Right ventricle myocardium inferior (tissue), 1 donor: ENCODE measurements around the gene COL11A1. TPM values are rescaled to one million over a fixed set of nuclear protein-coding genes. Genes with fewer than 3 reads are reported as not detected.
"Not testable (repeated sequence)": the region's sequence is repeated elsewhere in the genome, so short reads cannot be mapped to it uniquely, and the experiment has no call there.

Source experiments
- ATAC-seq: fragments of 200-7000 bp; cut with Tn5 transposase; one replicate; pipeline ENCODE4 v1.9.1; 2020; ENCODE audit warnings: mild to moderate bottlenecking, moderate library complexity
- DNase-seq: peaks from one replicate; pipeline ENCODE4 v3.0.0; 2021; ENCODE audit errors: missing footprints
- intact Hi-C: fragments of 100-400 bp; cut with DNase I; formaldehyde crosslinking; loops from one replicate; pipeline ENCODE4 v1.11.0; 2022
- long read RNA-seq: library from polyadenylated mRNA; unstranded; transcript quantifications from one replicate; pipeline ENCODE4 v2.0.0, GENCODE V29; 2021
- total RNA-seq: library from RNA; stranded (reverse); fragmentation: NEBNext Ultra II Directional; extraction: Animal tissue kit (Norgen Biotek cat#: 25700); gene quantifications from one replicate; pipeline ENCODE4 v1.2.1, GENCODE V29; 2021
- donor health status: DM: no; HTN: yes; CAD: no; lungs with severe emphysema.

COL11A1 gene
- total RNA-seq = not detected
- long read RNA-seq = 0 reads

- ATAC-seq (no peak), DNase-seq (peak; percentile 37)
- intact Hi-C loops = loop anchor here (10.0 kb wide), 1 partner anchor 406 kb away; no protein-coding TSS in a partner anchor
Observed at GRCh38 chr1:103108376-103109150, at the start of gene COL11A1. COL11A1 (minus strand) TSS chr1:103108522; CDS start chr1:103108178, 344 bp downstream.

- intact Hi-C loops = no loop called here
- ATAC-seq = no peak
- no peak for DNase-seq
Observed at GRCh38 chr1:103156966-103157365, 48.6 kb upstream of the COL11A1 start.

DNA sequence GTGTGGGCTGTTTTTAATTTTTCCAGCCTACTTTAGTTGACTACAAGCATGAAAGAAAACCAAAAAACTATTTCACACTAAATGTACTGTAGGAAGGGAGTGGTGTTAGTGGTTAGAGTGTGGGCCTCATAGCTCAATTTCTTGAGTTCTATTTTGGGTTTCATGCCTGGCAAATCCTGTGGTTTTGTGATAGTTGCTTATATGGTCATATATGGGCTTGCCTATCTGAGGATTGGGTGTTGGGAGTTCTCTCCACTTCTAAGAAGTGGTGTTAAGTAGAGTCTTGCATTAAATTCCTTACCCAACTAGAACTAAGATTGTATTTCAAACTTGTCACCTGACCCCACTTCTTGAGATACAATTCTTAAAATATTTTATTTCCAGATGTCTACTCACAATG, 37.8 kb upstream of the COL11A1 start:
- no peak for DNase-seq
- no peak for ATAC-seq
- intact Hi-C loops = no loop called here

- DNase-seq (no peak), ATAC-seq (no peak)
- intact Hi-C loops = no loop called here
Observed at GRCh38 chr1:103145449-103145848, 37.1 kb upstream of the COL11A1 start.

DNA sequence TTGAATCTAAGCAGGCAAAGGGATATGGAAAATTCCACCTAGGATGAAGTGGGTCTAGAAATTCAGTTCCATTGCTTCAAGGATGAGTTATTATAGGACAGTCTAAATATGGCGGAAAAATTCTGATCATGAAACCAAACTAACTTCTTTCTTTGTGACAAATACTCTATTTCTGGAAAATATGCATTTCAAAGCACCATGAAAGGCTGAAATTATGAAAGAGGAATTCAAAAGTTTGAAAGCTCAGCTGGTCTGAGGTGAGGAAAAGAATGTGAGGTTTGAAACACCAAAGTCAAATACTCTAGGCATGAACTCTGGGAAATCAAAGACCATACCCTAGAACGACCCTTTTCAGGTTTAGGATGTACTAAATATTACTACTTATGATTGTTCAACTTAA, 36.4 kb upstream of the COL11A1 start:
- DNase-seq (no peak), ATAC-seq (no peak)
- intact Hi-C loops = no loop called here

- no peak for DNase-seq
- intact Hi-C loops = no loop called here
- ATAC-seq = no peak
Observed at GRCh38 chr1:103142461-103142860, 34.1 kb upstream of the COL11A1 start.

GRCh38 chr1:103129796-103130195, 21.5 kb upstream of the COL11A1 start:
- no peak for DNase-seq
- no peak for ATAC-seq
- intact Hi-C loops = no loop called here

GRCh38 chr1:103129255-103129654, 20.9 kb upstream of the COL11A1 start:
- DNase-seq (no peak), ATAC-seq (no peak)
- intact Hi-C loops = no loop called here

DNA sequence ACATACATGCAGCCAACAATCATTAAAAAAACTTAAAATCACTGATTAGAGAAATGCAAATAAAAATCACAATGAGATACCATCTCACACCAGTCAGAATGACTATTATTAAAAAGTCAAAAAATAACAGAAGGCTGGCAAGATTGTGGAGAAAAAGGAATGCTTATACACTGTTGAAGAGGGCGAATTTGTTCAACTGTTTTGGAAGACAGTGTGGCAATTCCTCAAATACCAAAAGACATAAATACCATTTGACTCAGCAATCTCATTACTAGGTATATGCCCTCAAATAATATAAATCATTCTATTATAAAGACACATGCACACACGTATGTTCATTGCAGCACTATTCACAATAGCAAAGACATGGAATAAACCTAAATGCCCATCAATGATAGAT, 19.9 kb upstream of the COL11A1 start:
- DNase-seq, ATAC-seq, intact Hi-C loops: not testable (repeated sequence)

- intact Hi-C loops = no loop called here
- DNase-seq (no peak), ATAC-seq (no peak)
Observed at GRCh38 chr1:103125219-103125618, 16.9 kb upstream of the COL11A1 start.

- intact Hi-C loops = no loop called here
- DNase-seq = no peak
- ATAC-seq = no peak
Observed at GRCh38 chr1:103122983-103123720, 14.8 kb upstream of the COL11A1 start.

DNA sequence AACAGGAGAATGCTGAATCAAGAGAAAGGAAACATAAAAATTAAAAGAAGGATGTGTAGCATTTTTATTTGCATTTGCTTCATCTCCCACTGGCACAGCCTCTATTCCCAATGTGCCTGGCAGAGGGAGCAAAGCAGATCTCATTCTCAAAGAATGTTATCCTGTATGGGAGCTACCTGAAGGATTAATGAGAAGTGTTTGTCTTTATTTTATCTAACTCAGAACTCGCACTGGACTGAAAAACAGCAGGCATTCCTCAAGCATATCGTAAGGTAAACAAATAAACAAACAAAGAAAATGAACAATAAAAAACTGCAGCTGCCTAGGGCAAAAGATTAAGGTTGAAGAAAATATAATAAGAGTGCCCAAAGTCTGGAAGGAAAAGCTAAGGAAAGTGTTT, 12.7 kb upstream of the COL11A1 start:
- intact Hi-C loops = no loop called here
- ATAC-seq (no peak), DNase-seq (no peak)

DNA sequence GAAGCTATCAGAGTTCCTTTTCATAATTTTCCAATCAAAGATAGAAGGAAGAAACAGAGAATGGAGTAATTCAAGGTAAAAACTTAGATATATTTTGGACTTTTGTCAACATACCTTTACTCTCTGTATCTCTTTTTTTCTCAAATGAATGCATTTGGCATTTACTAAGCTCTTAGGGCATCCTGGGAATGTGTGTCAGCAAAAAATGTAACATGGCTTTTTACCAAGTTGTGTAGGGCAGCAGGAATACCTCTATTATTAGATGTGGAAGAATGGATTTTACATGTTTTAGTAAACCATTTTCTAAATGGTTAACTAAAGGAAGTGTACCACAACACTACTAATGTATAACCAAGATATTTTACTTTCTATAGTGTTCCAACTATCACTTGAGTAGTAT, 4.2 kb upstream of the COL11A1 start:
- intact Hi-C loops = no loop called here
- no peak for DNase-seq
- no peak for ATAC-seq

GRCh38 chr1:103111926-103112325, 3.6 kb upstream of the COL11A1 start:
- ATAC-seq (no peak), DNase-seq (no peak)
- intact Hi-C loops = no loop called here

GRCh38 chr1:103110701-103111100, 2.4 kb upstream of the COL11A1 start:
- ATAC-seq (no peak), DNase-seq (no peak)
- intact Hi-C loops = no loop called here

- DNase-seq = no peak
- intact Hi-C loops = loop anchor here (10.0 kb wide), 1 partner anchor 405 kb away; no protein-coding TSS in a partner anchor
- ATAC-seq = no peak
Observed at GRCh38 chr1:103109311-103109920, 1.1 kb upstream of the COL11A1 start.

GRCh38 chr1:103107741-103108375, 464 bp downstream of the COL11A1 start:
- ATAC-seq = no peak
- peak; percentile 16 for DNase-seq
- intact Hi-C loops = loop anchor here (10.0 kb wide), 1 partner anchor 407 kb away; no protein-coding TSS in a partner anchor

- ATAC-seq (peak; percentile 70), DNase-seq (no peak)
- intact Hi-C loops = loop anchor here (10.0 kb wide), 1 partner anchor 408 kb away; no protein-coding TSS in a partner anchor
Observed at GRCh38 chr1:103106426-103107341, 1.6 kb downstream of the COL11A1 start.
